Gastrocnemius medialis (tissue), 4 donors: ENCODE measurements around the gene THRA. TPM values are rescaled to one million over a fixed set of nuclear protein-coding genes. Genes with fewer than 3 reads are reported as not detected.

ENCODE experiments used
- ATAC-seq, 2 donors: fragments of 150-250 bp; one replicate each; pipeline ENCODE4 v1.9.1; 2016
- DNase-seq, 2 donors: peaks; one replicate each; pipeline ENCODE4 v3.0.0-alpha.2; 2019
- H3K27ac ChIP-seq, 4 donors: fragments of 200-600 bp; sonication (generic); 1 replicate in 1 of 4; 2 replicates in 3 of 4; pipeline ENCODE4 v1.5.1; 2016 to 2018; ENCODE audit warnings: mild to moderate bottlenecking in 2 of 4, moderate library complexity in 1 of 4
- H3K27me3 ChIP-seq, 3 donors: fragments of 200-600 bp; sonication (generic) in 2 of 3; 1 replicate in 1 of 3; 2 replicates in 2 of 3; pipeline versions ENCODE4 v1.5.1 to v1.6.0; 2016 to 2019; ENCODE audit warnings: mild to moderate bottlenecking in 1 of 3, moderate library complexity in 1 of 3
- H3K36me3 ChIP-seq, 2 donors: fragments of 200-600 bp; sonication (generic) in 1 of 2; one replicate each; pipeline ENCODE4 v1.5.1; 2017 to 2018
- H3K4me1 ChIP-seq, 2 donors: fragments of 200-600 bp; sonication (generic) in 1 of 2; one replicate each; pipeline ENCODE4 v1.5.1; 2016 to 2017; ENCODE audit warnings: mild to moderate bottlenecking in 2 of 2
- H3K4me3 ChIP-seq, 4 donors: fragments of 200-600 bp; sonication (generic) in 3 of 4; 1 replicate in 1 of 4; 2 replicates in 3 of 4; pipeline ENCODE4 v1.5.1; 2016 to 2019; ENCODE audit warnings: mild to moderate bottlenecking in 2 of 4
- H3K9me3 ChIP-seq, 3 donors: fragments of 200-600 bp; sonication (generic) in 2 of 3; 1 replicate in 1 of 3; 2 replicates in 2 of 3; pipeline ENCODE4 v1.5.1; 2016 to 2019
- CTCF ChIP-seq, 5 experiments: fragments of 450-650 bp in 3 of 5; fragments of 200-600 bp in 2 of 5; sonication (generic) in 2 of 5; IDR thresholded peaks in 4 of 5; conservative IDR thresholded peaks in 1 of 5; 1 replicate in 4 of 5; 2 replicates in 1 of 5; pipeline ENCODE4 v1.5.1; 2016 to 2019; ENCODE audit warnings: antibody characterized with exemption in 5 of 5, mild to moderate bottlenecking in 3 of 5, moderate library complexity in 3 of 5
- POLR2A ChIP-seq, 2 donors: fragments of 450-650 bp; IDR thresholded peaks; one replicate each; pipeline ENCODE4 v1.6.1; 2017; ENCODE audit warnings: antibody characterized with exemption in 2 of 2, mild to moderate bottlenecking in 2 of 2, moderate library complexity in 2 of 2
- in situ Hi-C, 4 donors: fragments of 200-750 bp; cut with MboI; loops; one replicate each; pipeline versions ENCODE4 v1.15.0 to v1.8.0; 2017; ENCODE audit warnings: low sequenced_read_pairs in 4 of 4
- intact Hi-C: fragments of 100-400 bp; cut with DNase I; formaldehyde crosslinking; loops from one replicate; pipeline ENCODE4 v1.15.1; 2023; ENCODE audit warnings: low total_unique reads
- total RNA-seq, 4 donors: library from RNA; depleted of rRNA; stranded (reverse); fragments of >200 nt; gene quantifications; one replicate each; pipeline versions ENCODE4 v1.1.0 to v1.2.3, GENCODE V29; 2016

Gene THRA
- total RNA-seq, 4 donors from 2014 or later: 42.2 to 71.6 (median 48.2) TPM

- DNase-seq: no peak
- intact Hi-C loops: no loop called here
- peak in 1 of 2 donors; percentile 23 for ATAC-seq
Measured at GRCh38 chr17:40031706-40032105, 31.1 kb upstream of the THRA start.

GRCh38 chr17:40032322-40033320 is 30.1 kb upstream of the THRA start:
- Histone ChIP-seq H3K27ac (peak overlapping the region; percentile 84 to 91 (median 86)), H3K27me3 (no peaks in the 10 kb centered on the region), H3K4me3 (peak overlapping the region in 2 of 4 donors; percentile 19 to 27), H3K9me3 (no peaks in the 10 kb centered on the region), H3K4me1 (peaks cover 19 to 35% of the 10 kb centered on the region in 2 donors), H3K36me3 (peaks cover 0 to 84% of the 10 kb centered on the region in 2 donors)
- DNase-seq: peak; percentile 68 to 85
- intact Hi-C loops (no loop called here), in situ Hi-C loops (loop anchor here in 1 of 4 donors (25.0 kb wide), 1 partner anchor 130 kb away; no protein-coding TSS in a partner anchor)
- TF ChIP-seq POLR2A (IDR thresholded peaks at IDR 0.05) (peak in 1 of 2 donors; percentile 19), CTCF (IDR thresholded peaks at IDR 0.05 in 4 of 5, conservative IDR thresholded peaks at IDR 0.05 in 1 of 5) (no peak)
- peak; percentile 88 to 93 for ATAC-seq

More at GRCh38 chr17:40031706-40032105, 31.1 kb upstream of the THRA start:
- in situ Hi-C loops: loop anchor here in 1 of 4 donors (25.0 kb wide), 1 partner anchor 131 kb away; no protein-coding TSS in a partner anchor
- Histone ChIP-seq H3K27me3 (no peaks in the 10 kb centered on the region), H3K36me3 (peaks cover 0 to 89% of the 10 kb centered on the region in 2 donors), H3K27ac (peak overlapping the region; percentile 84 to 91 (median 86)), H3K4me1 (peaks cover 25 to 38% of the 10 kb centered on the region in 2 donors), H3K9me3 (no peaks in the 10 kb centered on the region), H3K4me3 (peak overlapping the region in 2 of 4 donors; percentile 19 to 27)
- no peak for TF ChIP-seq POLR2A (IDR thresholded peaks at IDR 0.05)

- H3K27ac ChIP-seq: peak overlapping the region; percentile 84 to 91 (median 86)
- H3K4me3 ChIP-seq: no peak overlapping the region
- intact Hi-C loops: no loop called here
- no peaks in the 10 kb centered on the region for H3K27me3 ChIP-seq
- no peak for TF ChIP-seq POLR2A (IDR thresholded peaks at IDR 0.05)
- TF ChIP-seq CTCF (IDR thresholded peaks at IDR 0.05 in 4 of 5, conservative IDR thresholded peaks at IDR 0.05 in 1 of 5): no peak
- in situ Hi-C loops: loop anchor here in 1 of 4 donors (25.0 kb wide), 1 partner anchor 129 kb away; no protein-coding TSS in a partner anchor
- DNase-seq (no peak), ATAC-seq (no peak)
- H3K9me3 ChIP-seq: no peaks in the 10 kb centered on the region
- peaks cover 0 to 77% of the 10 kb centered on the region in 2 donors for H3K36me3 ChIP-seq
- peaks cover 24 to 39% of the 10 kb centered on the region in 2 donors for H3K4me1 ChIP-seq
Measured at GRCh38 chr17:40033339-40033738, 29.4 kb upstream of the THRA start.

- peaks cover 36 to 48% of the 10 kb centered on the region in 2 donors for H3K4me1 ChIP-seq
- TF ChIP-seq POLR2A (IDR thresholded peaks at IDR 0.05) (no peak), CTCF (IDR thresholded peaks at IDR 0.05 in 4 of 5, conservative IDR thresholded peaks at IDR 0.05 in 1 of 5) (no peak)
- no peaks in the 10 kb centered on the region for H3K9me3 ChIP-seq
- intact Hi-C loops: no loop called here
- peaks cover 0 to 65% of the 10 kb centered on the region in 2 donors for H3K36me3 ChIP-seq
- H3K4me3 ChIP-seq: no peak overlapping the region
- H3K27ac ChIP-seq: peak overlapping the region in 1 of 4 donors; percentile 22
- no peak for DNase-seq
- H3K27me3 ChIP-seq: no peaks in the 10 kb centered on the region
- in situ Hi-C loops: loop anchor here in 1 of 4 donors (25.0 kb wide), 1 partner anchor 128 kb away; no protein-coding TSS in a partner anchor
- no peak for ATAC-seq
Measured at GRCh38 chr17:40034426-40035161, 28.2 kb upstream of the THRA start.
